ENCODE data around the gene ACTRT2. TPM values are rescaled to one million over a fixed set of nuclear protein-coding genes. Genes with fewer than 3 reads are reported as not detected.

Gene ACTRT2
- total and polyA plus RNA-seq, 2 experiments from 2014 or later = not detected

DNA sequence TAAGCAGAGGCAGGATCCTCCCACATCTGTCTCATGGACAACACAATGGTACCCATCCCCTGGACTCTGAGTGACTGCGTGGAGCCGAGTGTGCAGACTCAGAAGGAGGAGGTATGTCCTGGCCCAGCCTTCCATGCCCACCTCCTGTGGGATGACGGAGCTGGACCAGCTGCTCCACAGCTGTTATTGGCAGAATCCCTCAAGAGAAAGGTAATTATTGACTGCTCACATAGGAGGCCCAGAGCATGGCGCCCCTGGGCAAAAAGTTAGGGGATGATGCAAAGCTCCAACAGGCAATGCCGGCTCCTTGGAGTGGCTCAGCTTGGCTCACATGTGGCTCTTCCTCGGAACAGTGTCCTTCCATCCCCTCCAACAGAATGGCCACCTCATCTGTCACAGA, 12.2 kb upstream of the ACTRT2 start:
- Histone ChIP-seq H3K4me2 (no peak overlapping the region), H3K79me2 (replicated peaks; ENCODE audit: insufficient read depth) (no peaks in the 10 kb centered on the region), H2AFZ (no peak overlapping the region), H3K36me3 (ENCODE audit: insufficient read depth) (no peaks in the 10 kb centered on the region), H3K9me2 (ENCODE audit: insufficient read depth) (no peaks in the 10 kb centered on the region), H3F3A (replicated peaks; ENCODE audit: low read depth) (no peaks in the 10 kb centered on the region), H4K20me1 (replicated peaks; ENCODE audit: insufficient read depth) (no peaks in the 10 kb centered on the region), H3K27me3 (ENCODE audit: insufficient read depth) (no peaks in the 10 kb centered on the region), H3K4me1 (ENCODE audit: insufficient read depth) (peaks cover 4% of the 10 kb centered on the region; the same call in 1 of the 2 replicates), H3K27ac (ENCODE audit: low read depth) (no peak overlapping the region), H3K4me3 (no peak overlapping the region)
- no peak overlapping the region for H3K27ac Mint-ChIP-seq
- TF ChIP-seq POLR2AphosphoS5 (IDR thresholded peaks at IDR 0.05; ENCODE audit: low read depth) = no peak
- TF ChIP-seq STAT1 (IDR thresholded peaks at IDR 0.05; ENCODE audit: unreplicated experiment) = no peak
- no peak for TF ChIP-seq EZH2 (IDR thresholded peaks at IDR 0.05; ENCODE audit: low read depth, unreplicated experiment)
- TF ChIP-seq JUNB (IDR thresholded peaks at IDR 0.05; ENCODE audit: unreplicated experiment) = no peak
- TF ChIP-seq, protein P1, sequence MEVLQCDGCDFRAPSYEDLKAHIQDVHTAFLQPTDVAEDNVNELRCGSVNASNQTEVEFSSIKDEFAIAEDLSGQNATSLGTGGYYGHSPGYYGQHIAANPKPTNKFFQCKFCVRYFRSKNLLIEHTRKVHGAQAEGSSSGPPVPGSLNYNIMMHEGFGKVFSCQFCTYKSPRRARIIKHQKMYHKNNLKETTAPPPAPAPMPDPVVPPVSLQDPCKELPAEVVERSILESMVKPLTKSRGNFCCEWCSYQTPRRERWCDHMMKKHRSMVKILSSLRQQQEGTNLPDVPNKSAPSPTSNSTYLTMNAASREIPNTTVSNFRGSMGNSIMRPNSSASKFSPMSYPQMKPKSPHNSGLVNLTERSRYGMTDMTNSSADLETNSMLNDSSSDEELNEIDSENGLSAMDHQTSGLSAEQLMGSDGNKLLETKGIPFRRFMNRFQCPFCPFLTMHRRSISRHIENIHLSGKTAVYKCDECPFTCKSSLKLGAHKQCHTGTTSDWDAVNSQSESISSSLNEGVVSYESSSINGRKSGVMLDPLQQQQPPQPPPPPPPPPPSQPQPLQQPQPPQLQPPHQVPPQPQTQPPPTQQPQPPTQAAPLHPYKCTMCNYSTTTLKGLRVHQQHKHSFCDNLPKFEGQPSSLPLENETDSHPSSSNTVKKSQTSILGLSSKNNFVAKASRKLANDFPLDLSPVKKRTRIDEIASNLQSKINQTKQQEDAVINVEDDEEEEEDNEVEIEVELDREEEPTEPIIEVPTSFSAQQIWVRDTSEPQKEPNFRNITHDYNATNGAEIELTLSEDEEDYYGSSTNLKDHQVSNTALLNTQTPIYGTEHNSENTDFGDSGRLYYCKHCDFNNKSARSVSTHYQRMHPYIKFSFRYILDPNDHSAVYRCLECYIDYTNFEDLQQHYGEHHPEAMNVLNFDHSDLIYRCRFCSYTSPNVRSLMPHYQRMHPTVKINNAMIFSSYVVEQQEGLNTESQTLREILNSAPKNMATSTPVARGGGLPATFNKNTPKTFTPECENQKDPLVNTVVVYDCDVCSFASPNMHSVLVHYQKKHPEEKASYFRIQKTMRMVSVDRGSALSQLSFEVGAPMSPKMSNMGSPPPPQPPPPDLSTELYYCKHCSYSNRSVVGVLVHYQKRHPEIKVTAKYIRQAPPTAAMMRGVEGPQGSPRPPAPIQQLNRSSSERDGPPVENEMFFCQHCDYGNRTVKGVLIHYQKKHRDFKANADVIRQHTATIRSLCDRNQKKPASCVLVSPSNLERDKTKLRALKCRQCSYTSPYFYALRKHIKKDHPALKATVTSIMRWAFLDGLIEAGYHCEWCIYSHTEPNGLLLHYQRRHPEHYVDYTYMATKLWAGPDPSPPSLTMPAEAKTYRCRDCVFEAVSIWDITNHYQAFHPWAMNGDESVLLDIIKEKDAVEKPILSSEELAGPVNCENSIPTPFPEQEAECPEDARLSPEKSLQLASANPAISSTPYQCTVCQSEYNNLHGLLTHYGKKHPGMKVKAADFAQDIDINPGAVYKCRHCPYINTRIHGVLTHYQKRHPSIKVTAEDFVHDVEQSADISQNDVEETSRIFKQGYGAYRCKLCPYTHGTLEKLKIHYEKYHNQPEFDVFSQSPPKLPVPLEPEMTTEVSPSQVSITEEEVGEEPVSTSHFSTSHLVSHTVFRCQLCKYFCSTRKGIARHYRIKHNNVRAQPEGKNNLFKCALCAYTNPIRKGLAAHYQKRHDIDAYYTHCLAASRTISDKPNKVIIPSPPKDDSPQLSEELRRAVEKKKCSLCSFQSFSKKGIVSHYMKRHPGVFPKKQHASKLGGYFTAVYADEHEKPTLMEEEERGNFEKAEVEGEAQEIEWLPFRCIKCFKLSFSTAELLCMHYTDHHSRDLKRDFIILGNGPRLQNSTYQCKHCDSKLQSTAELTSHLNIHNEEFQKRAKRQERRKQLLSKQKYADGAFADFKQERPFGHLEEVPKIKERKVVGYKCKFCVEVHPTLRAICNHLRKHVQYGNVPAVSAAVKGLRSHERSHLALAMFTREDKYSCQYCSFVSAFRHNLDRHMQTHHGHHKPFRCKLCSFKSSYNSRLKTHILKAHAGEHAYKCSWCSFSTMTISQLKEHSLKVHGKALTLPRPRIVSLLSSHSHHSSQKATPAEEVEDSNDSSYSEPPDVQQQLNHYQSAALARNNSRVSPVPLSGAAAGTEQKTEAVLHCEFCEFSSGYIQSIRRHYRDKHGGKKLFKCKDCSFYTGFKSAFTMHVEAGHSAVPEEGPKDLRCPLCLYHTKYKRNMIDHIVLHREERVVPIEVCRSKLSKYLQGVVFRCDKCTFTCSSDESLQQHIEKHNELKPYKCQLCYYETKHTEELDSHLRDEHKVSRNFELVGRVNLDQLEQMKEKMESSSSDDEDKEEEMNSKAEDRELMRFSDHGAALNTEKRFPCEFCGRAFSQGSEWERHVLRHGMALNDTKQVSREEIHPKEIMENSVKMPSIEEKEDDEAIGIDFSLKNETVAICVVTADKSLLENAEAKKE (CRISPR knock-in tag; IDR thresholded peaks at IDR 0.05) = no peak
- no peak for TF ChIP-seq NANOG (IDR thresholded peaks at IDR 0.05; ENCODE audit: borderline replicate concordance)
- no peak for TF ChIP-seq ZNF114 (CRISPR knock-in tag; IDR thresholded peaks at IDR 0.05)
- no peak for TF ChIP-seq EZH2phosphoT487 (IDR thresholded peaks at IDR 0.05; ENCODE audit: unreplicated experiment)
- TF ChIP-seq, protein P2, sequence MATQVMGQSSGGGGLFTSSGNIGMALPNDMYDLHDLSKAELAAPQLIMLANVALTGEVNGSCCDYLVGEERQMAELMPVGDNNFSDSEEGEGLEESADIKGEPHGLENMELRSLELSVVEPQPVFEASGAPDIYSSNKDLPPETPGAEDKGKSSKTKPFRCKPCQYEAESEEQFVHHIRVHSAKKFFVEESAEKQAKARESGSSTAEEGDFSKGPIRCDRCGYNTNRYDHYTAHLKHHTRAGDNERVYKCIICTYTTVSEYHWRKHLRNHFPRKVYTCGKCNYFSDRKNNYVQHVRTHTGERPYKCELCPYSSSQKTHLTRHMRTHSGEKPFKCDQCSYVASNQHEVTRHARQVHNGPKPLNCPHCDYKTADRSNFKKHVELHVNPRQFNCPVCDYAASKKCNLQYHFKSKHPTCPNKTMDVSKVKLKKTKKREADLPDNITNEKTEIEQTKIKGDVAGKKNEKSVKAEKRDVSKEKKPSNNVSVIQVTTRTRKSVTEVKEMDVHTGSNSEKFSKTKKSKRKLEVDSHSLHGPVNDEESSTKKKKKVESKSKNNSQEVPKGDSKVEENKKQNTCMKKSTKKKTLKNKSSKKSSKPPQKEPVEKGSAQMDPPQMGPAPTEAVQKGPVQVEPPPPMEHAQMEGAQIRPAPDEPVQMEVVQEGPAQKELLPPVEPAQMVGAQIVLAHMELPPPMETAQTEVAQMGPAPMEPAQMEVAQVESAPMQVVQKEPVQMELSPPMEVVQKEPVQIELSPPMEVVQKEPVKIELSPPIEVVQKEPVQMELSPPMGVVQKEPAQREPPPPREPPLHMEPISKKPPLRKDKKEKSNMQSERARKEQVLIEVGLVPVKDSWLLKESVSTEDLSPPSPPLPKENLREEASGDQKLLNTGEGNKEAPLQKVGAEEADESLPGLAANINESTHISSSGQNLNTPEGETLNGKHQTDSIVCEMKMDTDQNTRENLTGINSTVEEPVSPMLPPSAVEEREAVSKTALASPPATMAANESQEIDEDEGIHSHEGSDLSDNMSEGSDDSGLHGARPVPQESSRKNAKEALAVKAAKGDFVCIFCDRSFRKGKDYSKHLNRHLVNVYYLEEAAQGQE (IDR thresholded peaks at IDR 0.05; ENCODE audit: unreplicated experiment) = no peak
- TF ChIP-seq, protein P3, sequence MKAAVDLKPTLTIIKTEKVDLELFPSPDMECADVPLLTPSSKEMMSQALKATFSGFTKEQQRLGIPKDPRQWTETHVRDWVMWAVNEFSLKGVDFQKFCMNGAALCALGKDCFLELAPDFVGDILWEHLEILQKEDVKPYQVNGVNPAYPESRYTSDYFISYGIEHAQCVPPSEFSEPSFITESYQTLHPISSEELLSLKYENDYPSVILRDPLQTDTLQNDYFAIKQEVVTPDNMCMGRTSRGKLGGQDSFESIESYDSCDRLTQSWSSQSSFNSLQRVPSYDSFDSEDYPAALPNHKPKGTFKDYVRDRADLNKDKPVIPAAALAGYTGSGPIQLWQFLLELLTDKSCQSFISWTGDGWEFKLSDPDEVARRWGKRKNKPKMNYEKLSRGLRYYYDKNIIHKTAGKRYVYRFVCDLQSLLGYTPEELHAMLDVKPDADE (IDR thresholded peaks at IDR 0.05) = no peak
- no peak for TF ChIP-seq CREB1 (CRISPR knock-in tag; IDR thresholded peaks at IDR 0.05; ENCODE audit: low read depth)
- TF ChIP-seq ZNF331 (CRISPR knock-in tag; IDR thresholded peaks at IDR 0.05; ENCODE audit: low read depth) = no peak
- TF ChIP-seq, protein P4, sequence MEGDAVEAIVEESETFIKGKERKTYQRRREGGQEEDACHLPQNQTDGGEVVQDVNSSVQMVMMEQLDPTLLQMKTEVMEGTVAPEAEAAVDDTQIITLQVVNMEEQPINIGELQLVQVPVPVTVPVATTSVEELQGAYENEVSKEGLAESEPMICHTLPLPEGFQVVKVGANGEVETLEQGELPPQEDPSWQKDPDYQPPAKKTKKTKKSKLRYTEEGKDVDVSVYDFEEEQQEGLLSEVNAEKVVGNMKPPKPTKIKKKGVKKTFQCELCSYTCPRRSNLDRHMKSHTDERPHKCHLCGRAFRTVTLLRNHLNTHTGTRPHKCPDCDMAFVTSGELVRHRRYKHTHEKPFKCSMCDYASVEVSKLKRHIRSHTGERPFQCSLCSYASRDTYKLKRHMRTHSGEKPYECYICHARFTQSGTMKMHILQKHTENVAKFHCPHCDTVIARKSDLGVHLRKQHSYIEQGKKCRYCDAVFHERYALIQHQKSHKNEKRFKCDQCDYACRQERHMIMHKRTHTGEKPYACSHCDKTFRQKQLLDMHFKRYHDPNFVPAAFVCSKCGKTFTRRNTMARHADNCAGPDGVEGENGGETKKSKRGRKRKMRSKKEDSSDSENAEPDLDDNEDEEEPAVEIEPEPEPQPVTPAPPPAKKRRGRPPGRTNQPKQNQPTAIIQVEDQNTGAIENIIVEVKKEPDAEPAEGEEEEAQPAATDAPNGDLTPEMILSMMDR (conservative IDR thresholded peaks at IDR 0.05; ENCODE audit: low read depth in 2 of 2) = no peak
- H3K27me3 Mint-ChIP-seq (ENCODE audit: insufficient read depth, low read depth, poor library complexity) = peaks cover 5% of the 10 kb centered on the region
- peaks cover 11% of the 10 kb centered on the region for H3K4me1 Mint-ChIP-seq
- DNase-seq (ENCODE audit: low spot score) (no peak), ATAC-seq (no peak)
- H3K4me3 Mint-ChIP-seq = no peak overlapping the region
- H3K36me3 Mint-ChIP-seq (ENCODE audit: low read depth) = peaks cover 15% of the 10 kb centered on the region
- peaks cover 60% of the 10 kb centered on the region for H3K9me3 Mint-ChIP-seq

Data from GM23338 (cell line).